Lung (tissue), 12 donors: ENCODE data around the gene SDK1. TPM values are rescaled to one million over a fixed set of nuclear protein-coding genes. Genes with fewer than 3 reads are reported as not detected.

Source experiments
- ATAC-seq: fragments of 200-7000 bp; cut with Tn5 transposase; one replicate; pipeline ENCODE4 v1.9.1; 2020; ENCODE audit warnings: moderate number of reproducible peaks; ENCODE audit not compliant: insufficient read depth, low FRiP score
- DNase-seq, 3 donors: peaks; one replicate each; pipeline ENCODE4 v3.0.0-alpha.2; 2013 to 2017
- H3K27ac ChIP-seq, 2 donors: one replicate each; pipeline ENCODE4 v1.5.1; 2013; ENCODE audit warnings: mild to moderate bottlenecking in 2 of 2, moderate library complexity in 2 of 2, control low read depth in 1 of 2, inconsistent platforms in 1 of 2, low read depth in 1 of 2, low read length in 1 of 2
- H3K27me3 ChIP-seq, 3 donors: one replicate each; pipeline ENCODE4 v1.5.1; 2013; ENCODE audit warnings: low read length in 2 of 3; ENCODE audit not compliant: control insufficient read depth in 3 of 3, insufficient read depth in 3 of 3
- H3K36me3 ChIP-seq, 4 donors: one replicate each; pipeline ENCODE4 v1.5.1; 2013; ENCODE audit warnings: low read length in 4 of 4, mild to moderate bottlenecking in 1 of 4, moderate library complexity in 1 of 4; ENCODE audit not compliant: control insufficient read depth in 4 of 4, insufficient read depth in 4 of 4
- H3K4me1 ChIP-seq, 5 donors: one replicate each; pipeline ENCODE4 v1.5.1; 2013; ENCODE audit warnings: low read length in 5 of 5, mild to moderate bottlenecking in 2 of 5, moderate library complexity in 1 of 5; ENCODE audit not compliant: control insufficient read depth in 5 of 5, insufficient read depth in 5 of 5
- H3K4me3 ChIP-seq: one replicate; pipeline ENCODE4 v1.5.1; 2013; ENCODE audit warnings: mild to moderate bottlenecking, control low read depth, moderate library complexity
- H3K9ac ChIP-seq, 2 donors: one replicate each; pipeline ENCODE4 v1.5.1; 2013; ENCODE audit warnings: low read length in 2 of 2, control low read depth in 1 of 2; ENCODE audit not compliant: insufficient read depth in 1 of 2
- H3K9me3 ChIP-seq, 4 donors: one replicate each; pipeline ENCODE4 v1.5.1; 2013; ENCODE audit warnings: low read length in 3 of 4, mild to moderate bottlenecking in 1 of 4, moderate library complexity in 1 of 4; ENCODE audit not compliant: control insufficient read depth in 4 of 4, insufficient read depth in 3 of 4
- WGBS, 2 donors: extraction: QIAGEN DNeasy Blood & Tissue Kit; methylation state at CpG; one replicate each; pipeline ENCODE4 v1.1.7; 2013; 5-methylcytosine and 5-hydroxymethylcytosine counted together
- polyA plus RNA-seq, 2 donors: library from polyadenylated mRNA; stranded (reverse); fragments of 200-250 nt; gene quantifications; one replicate each; pipeline ENCODE4 v1.2.1, GENCODE V29; 2013
- total RNA-seq, 2 donors: library from RNA; depleted of rRNA in 1 of 2; stranded (reverse); fragments of >200 nt in 1 of 2; gene quantifications; one replicate each; pipeline ENCODE4 v1.2.1, GENCODE V29; 2014 to 2021
- TF ChIP-seq, protein P1 (sequence below): IDR thresholded peaks from 2 replicates; pipeline ENCODE4 v1.5.1; 2012; ENCODE audit warnings: mild to moderate bottlenecking; ENCODE audit errors: control extremely low read depth, extremely low read depth
- donor health status: control.
- donor health status: control.
- donor health status: Bipolar disorder and iron deficiency.
- donor health status: healthy.
- donor health status: DM: yes; HTN: yes; CAD: no.

Gene SDK1
- total and polyA plus RNA-seq, 4 donors: 3.7 to 30.1 (median 12.7) TPM

DNA sequence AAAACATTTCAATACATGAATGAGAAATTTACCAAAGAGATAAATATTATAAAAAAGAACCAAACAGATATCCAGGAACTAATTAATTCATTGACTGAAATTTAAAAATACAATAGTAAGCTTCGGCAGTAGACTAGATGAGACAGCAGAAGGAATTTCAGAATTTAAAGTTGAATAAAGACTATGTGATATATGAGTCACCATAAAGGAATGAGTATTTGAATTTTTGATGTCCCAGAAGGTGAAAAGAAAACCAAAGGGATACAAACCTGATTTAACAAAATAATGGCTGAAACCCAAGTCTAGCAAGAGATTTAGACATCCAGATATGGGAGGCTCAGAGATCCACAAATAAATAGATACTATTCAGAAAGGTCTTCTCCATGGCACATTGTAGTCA is 757.1 kb downstream of the SDK1 start:
- no peaks in the 10 kb centered on the region for H3K36me3 ChIP-seq
- H3K27ac ChIP-seq: no peak overlapping the region
- TF ChIP-seq, protein P1, sequence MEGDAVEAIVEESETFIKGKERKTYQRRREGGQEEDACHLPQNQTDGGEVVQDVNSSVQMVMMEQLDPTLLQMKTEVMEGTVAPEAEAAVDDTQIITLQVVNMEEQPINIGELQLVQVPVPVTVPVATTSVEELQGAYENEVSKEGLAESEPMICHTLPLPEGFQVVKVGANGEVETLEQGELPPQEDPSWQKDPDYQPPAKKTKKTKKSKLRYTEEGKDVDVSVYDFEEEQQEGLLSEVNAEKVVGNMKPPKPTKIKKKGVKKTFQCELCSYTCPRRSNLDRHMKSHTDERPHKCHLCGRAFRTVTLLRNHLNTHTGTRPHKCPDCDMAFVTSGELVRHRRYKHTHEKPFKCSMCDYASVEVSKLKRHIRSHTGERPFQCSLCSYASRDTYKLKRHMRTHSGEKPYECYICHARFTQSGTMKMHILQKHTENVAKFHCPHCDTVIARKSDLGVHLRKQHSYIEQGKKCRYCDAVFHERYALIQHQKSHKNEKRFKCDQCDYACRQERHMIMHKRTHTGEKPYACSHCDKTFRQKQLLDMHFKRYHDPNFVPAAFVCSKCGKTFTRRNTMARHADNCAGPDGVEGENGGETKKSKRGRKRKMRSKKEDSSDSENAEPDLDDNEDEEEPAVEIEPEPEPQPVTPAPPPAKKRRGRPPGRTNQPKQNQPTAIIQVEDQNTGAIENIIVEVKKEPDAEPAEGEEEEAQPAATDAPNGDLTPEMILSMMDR: no peak
- WGBS, 2 donors: 91 to 98% methylated on average over 1 of the region's 1 CpG
- ATAC-seq: no peak
- no peak overlapping the region for H3K9ac ChIP-seq
- DNase-seq: no peak
- no peak overlapping the region for H3K4me3 ChIP-seq
- peaks cover 0 to 3% (median 0%) of the 10 kb centered on the region in 4 donors for H3K9me3 ChIP-seq
- no peaks in the 10 kb centered on the region for H3K27me3 ChIP-seq
- no peaks in the 10 kb centered on the region for H3K4me1 ChIP-seq

DNA sequence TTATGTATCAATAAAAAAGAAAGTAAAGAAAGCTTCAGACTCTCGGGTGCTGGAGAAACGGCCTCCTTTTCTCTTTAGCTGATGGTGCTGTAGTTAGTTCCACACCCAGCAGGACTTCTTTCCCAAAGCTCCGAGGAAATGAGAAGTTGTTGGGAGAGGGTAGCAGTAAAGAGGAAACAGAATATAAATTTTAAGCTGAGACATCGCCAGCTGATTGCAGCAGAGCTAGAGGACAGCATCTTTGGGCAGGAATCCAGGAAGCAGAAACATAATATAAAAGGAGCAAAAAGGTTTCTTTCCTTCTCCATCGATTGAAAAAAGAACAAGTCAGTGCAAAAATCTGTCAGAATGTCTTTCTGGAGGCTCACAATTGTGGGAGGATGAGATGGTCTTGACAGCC is 764.1 kb downstream of the SDK1 start:
- H3K4me1 ChIP-seq: peaks cover 0 to 8% (median 0%) of the 10 kb centered on the region in 5 donors
- DNase-seq (peak in 2 of 3 donors; percentile 68 to 81), ATAC-seq (no peak)
- no peak overlapping the region for H3K4me3 ChIP-seq
- TF ChIP-seq, protein P1: no peak
- no peaks in the 10 kb centered on the region for H3K9me3 ChIP-seq
- H3K9ac ChIP-seq: no peak overlapping the region
- H3K36me3 ChIP-seq: no peaks in the 10 kb centered on the region
- WGBS, 2 donors: 19 to 33% methylated on average over 5 of the region's 5 CpGs
- no peak overlapping the region for H3K27ac ChIP-seq
- H3K27me3 ChIP-seq: no peaks in the 10 kb centered on the region

DNA sequence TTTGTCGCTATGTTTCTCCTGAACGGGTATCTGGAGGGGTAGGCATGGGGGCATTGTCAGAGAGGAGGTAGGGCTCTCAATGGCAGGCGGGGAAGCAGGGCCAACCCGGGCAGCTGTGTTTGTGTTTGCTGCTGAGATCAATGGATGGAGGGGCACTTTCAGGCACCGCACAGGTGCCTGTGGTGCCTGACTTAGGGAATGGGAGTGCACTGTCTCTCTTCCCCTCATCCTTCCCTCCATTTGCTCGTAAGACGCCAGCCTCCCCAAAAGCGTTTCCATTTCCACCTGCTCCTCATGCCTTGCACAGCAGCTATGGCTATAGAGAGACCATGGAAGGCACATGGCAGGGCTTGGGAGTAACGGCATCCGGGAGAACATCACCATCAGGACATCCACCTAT is 765.2 kb downstream of the SDK1 start:
- DNase-seq (no peak), ATAC-seq (no peak)
- H3K9ac ChIP-seq: no peak overlapping the region
- no peak overlapping the region for H3K27ac ChIP-seq
- TF ChIP-seq, protein P1: no peak
- H3K4me3 ChIP-seq: no peak overlapping the region
- no peaks in the 10 kb centered on the region for H3K9me3 ChIP-seq
- H3K4me1 ChIP-seq: peaks cover 0 to 8% (median 0%) of the 10 kb centered on the region in 5 donors
- H3K36me3 ChIP-seq: no peaks in the 10 kb centered on the region
- WGBS, 2 donors: 87 to 92% methylated on average over 10 of the region's 10 CpGs
- no peaks in the 10 kb centered on the region for H3K27me3 ChIP-seq
